OCI-LY3 (cell line): Measurements from ENCODE around the gene ALDOC.

ENCODE experiments used
- CTCF ChIP-seq: fragments of 200-600, 300-600 bp; sonication (generic); IDR thresholded peaks from 2 replicates; pipeline ENCODE4 v1.5.1; 2014; ENCODE audit warnings: antibody characterized with exemption, low read length, low read depth
- EZH2phosphoT487 ChIP-seq: fragments of 200-600 bp; shearing (Covaris generic); IDR thresholded peaks from 2 replicates; pipeline ENCODE4 v1.6.1; 2018; ENCODE audit warnings: antibody characterized with exemption, mixed run types, low read depth

GRCh38 chr17:28554565-28554964, 22.1 kb downstream of the ALDOC start:
- TF ChIP-seq CTCF (no peak), EZH2phosphoT487 (no peak)
